Breast epithelium (tissue), 3 donors: ENCODE measurements around the gene DCLRE1C.
"Not testable (repeated sequence)": the region's sequence is repeated elsewhere in the genome, so short reads cannot be mapped to it uniquely, and the experiment has no call there.

Experiments used
- POLR2A ChIP-seq: fragments of 450-650 bp; IDR thresholded peaks from one replicate; pipeline ENCODE4 v1.6.1; 2016; ENCODE audit warnings: antibody characterized with exemption, mild to moderate bottlenecking, moderate library complexity
- POLR2AphosphoS5 ChIP-seq, 3 donors: sonication (generic); formaldehyde crosslinking; IDR thresholded peaks; one replicate each; pipeline ENCODE4 v1.6.1; 2017; ENCODE audit warnings: antibody characterized with exemption in 3 of 3
- TF ChIP-seq, protein P1 (sequence below), 3 donors: fragments of 450-650 bp; IDR thresholded peaks; one replicate each; pipeline ENCODE4 v1.5.1; 2016 to 2017; ENCODE audit warnings: antibody characterized with exemption in 3 of 3, mild to moderate bottlenecking in 3 of 3, moderate library complexity in 3 of 3

GRCh38 chr10:14942147-14942949, 11.5 kb downstream of the DCLRE1C start:
- TF ChIP-seq, protein P1, sequence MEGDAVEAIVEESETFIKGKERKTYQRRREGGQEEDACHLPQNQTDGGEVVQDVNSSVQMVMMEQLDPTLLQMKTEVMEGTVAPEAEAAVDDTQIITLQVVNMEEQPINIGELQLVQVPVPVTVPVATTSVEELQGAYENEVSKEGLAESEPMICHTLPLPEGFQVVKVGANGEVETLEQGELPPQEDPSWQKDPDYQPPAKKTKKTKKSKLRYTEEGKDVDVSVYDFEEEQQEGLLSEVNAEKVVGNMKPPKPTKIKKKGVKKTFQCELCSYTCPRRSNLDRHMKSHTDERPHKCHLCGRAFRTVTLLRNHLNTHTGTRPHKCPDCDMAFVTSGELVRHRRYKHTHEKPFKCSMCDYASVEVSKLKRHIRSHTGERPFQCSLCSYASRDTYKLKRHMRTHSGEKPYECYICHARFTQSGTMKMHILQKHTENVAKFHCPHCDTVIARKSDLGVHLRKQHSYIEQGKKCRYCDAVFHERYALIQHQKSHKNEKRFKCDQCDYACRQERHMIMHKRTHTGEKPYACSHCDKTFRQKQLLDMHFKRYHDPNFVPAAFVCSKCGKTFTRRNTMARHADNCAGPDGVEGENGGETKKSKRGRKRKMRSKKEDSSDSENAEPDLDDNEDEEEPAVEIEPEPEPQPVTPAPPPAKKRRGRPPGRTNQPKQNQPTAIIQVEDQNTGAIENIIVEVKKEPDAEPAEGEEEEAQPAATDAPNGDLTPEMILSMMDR (IDR thresholded peaks at IDR 0.05) = not testable (repeated sequence)
- not testable (repeated sequence) for TF ChIP-seq POLR2A; POLR2AphosphoS5 (IDR thresholded peaks at IDR 0.05)
